Right ventricle myocardium inferior (tissue), 1 donor: ENCODE measurements around the gene ANKEF1. TPM values are rescaled to one million over a fixed set of nuclear protein-coding genes. Genes with fewer than 3 reads are reported as not detected.

Experiments
- ATAC-seq: fragments of 200-7000 bp; cut with Tn5 transposase; one replicate; pipeline ENCODE4 v1.9.1; 2020; ENCODE audit warnings: mild to moderate bottlenecking, moderate library complexity
- DNase-seq: peaks from one replicate; pipeline ENCODE4 v3.0.0; 2021; ENCODE audit errors: missing footprints
- intact Hi-C: fragments of 100-400 bp; cut with DNase I; formaldehyde crosslinking; loops from one replicate; pipeline ENCODE4 v1.11.0; 2022
- long read RNA-seq: library from polyadenylated mRNA; unstranded; transcript quantifications from one replicate; pipeline ENCODE4 v2.0.0, GENCODE V29; 2021
- total RNA-seq: library from RNA; stranded (reverse); fragmentation: NEBNext Ultra II Directional; extraction: Animal tissue kit (Norgen Biotek cat#: 25700); gene quantifications from one replicate; pipeline ENCODE4 v1.2.1, GENCODE V29; 2021
- donor health status: DM: no; HTN: yes; CAD: no; lungs with severe emphysema.

ANKEF1 gene
- 1.1 TPM for total RNA-seq
- long read RNA-seq, full-length matches to known transcripts = 2 of 2 reads
- long read RNA-seq, partial matches to known transcripts = 0 of 2 reads
- long read RNA-seq, other reads (novel, unspliced or antisense) = 0 of 2 reads

- intact Hi-C loops = no loop called here
- ATAC-seq = peak; percentile 99
- peak; percentile 86 for DNase-seq
Observed at GRCh38 chr20:10034717-10035571, at the start of gene ANKEF1. Gene ANKEF1, plus strand, starts transcription at chr20:10034987. Its CDS starts 3,315 bp downstream, at chr20:10038302.

GRCh38 chr20:9985281-9985680 lies 49.5 kb upstream of the ANKEF1 start:
- no peak for ATAC-seq
- no peak for DNase-seq
- intact Hi-C loops = no loop called here

GRCh38 chr20:9985773-9986172 lies 49.0 kb upstream of the ANKEF1 start:
- ATAC-seq (no peak), DNase-seq (no peak)
- intact Hi-C loops = no loop called here

GRCh38 chr20:9989066-9989724 lies 45.6 kb upstream of the ANKEF1 start:
- intact Hi-C loops = no loop called here
- peak; percentile 48 for ATAC-seq
- DNase-seq = no peak

- intact Hi-C loops = no loop called here
- ATAC-seq = no peak
- DNase-seq = no peak
Observed at GRCh38 chr20:9993137-9993536, 41.6 kb upstream of the ANKEF1 start.

- ATAC-seq (no peak), DNase-seq (no peak)
- intact Hi-C loops = no loop called here
Observed at GRCh38 chr20:9994676-9995075, 40.1 kb upstream of the ANKEF1 start.

GRCh38 chr20:9995510-9996272 lies 39.1 kb upstream of the ANKEF1 start:
- ATAC-seq (no peak), DNase-seq (no peak)
- intact Hi-C loops = no loop called here

- intact Hi-C loops = no loop called here
- no peak for ATAC-seq
- DNase-seq = no peak
Observed at GRCh38 chr20:9996944-9997343, 37.8 kb upstream of the ANKEF1 start.

- no peak for ATAC-seq
- DNase-seq = no peak
- intact Hi-C loops = no loop called here
Observed at GRCh38 chr20:9999645-10000044, 35.1 kb upstream of the ANKEF1 start.

- intact Hi-C loops = no loop called here
- no peak for DNase-seq
- no peak for ATAC-seq
Observed at GRCh38 chr20:10002866-10003265, 31.9 kb upstream of the ANKEF1 start.

GRCh38 chr20:10004900-10005299 lies 29.9 kb upstream of the ANKEF1 start:
- intact Hi-C loops = no loop called here
- no peak for DNase-seq
- no peak for ATAC-seq

- intact Hi-C loops = no loop called here
- ATAC-seq (no peak), DNase-seq (no peak)
Observed at GRCh38 chr20:10005885-10006284, 28.9 kb upstream of the ANKEF1 start.

GRCh38 chr20:10006447-10007090 lies 28.2 kb upstream of the ANKEF1 start:
- ATAC-seq (peak; percentile 64), DNase-seq (no peak)
- intact Hi-C loops = no loop called here

- DNase-seq = no peak
- no peak for ATAC-seq
- intact Hi-C loops = no loop called here
Observed at GRCh38 chr20:10007158-10007557, 27.6 kb upstream of the ANKEF1 start.

- DNase-seq = no peak
- ATAC-seq = no peak
Observed at GRCh38 chr20:10007747-10008146, 27.0 kb upstream of the ANKEF1 start.

GRCh38 chr20:10012464-10012863 lies 22.3 kb upstream of the ANKEF1 start:
- DNase-seq = no peak
- ATAC-seq = no peak
- intact Hi-C loops = no loop called here

More at GRCh38 chr20:10007747-10008146, 27.0 kb upstream of the ANKEF1 start:
- intact Hi-C loops = no loop called here

GRCh38 chr20:10014431-10014830 lies 20.4 kb upstream of the ANKEF1 start:
- DNase-seq = no peak
- intact Hi-C loops = no loop called here
- ATAC-seq = no peak

- ATAC-seq (no peak), DNase-seq (no peak)
- intact Hi-C loops = no loop called here
Observed at GRCh38 chr20:10020937-10021336, 13.8 kb upstream of the ANKEF1 start.

- no peak for DNase-seq
- intact Hi-C loops = no loop called here
- ATAC-seq = no peak
Observed at GRCh38 chr20:10022625-10023024, 12.2 kb upstream of the ANKEF1 start.
